ENCODE data around the gene TXNDC15. TPM values are rescaled to one million over a fixed set of nuclear protein-coding genes. Genes with fewer than 3 reads are reported as not detected.

TXNDC15 gene
- total and polyA plus RNA-seq, 2 of the 13 experiments (the other 11 are each of a cell fraction or from before 2014, with no cell fraction given): 22.2 to 49.9 TPM

GRCh38 chr5:134873987-134874830 lies at the start of gene TXNDC15 (continued):
- peak; percentile 92 for TF ChIP-seq ZNF350 (CRISPR knock-in tag; IDR thresholded peaks at IDR 0.05; ENCODE audit: borderline replicate concordance, low read depth)
- no peak for TF ChIP-seq REXO4 (CRISPR knock-in tag; IDR thresholded peaks at IDR 0.05; ENCODE audit: borderline replicate concordance)
- TF ChIP-seq ZNF552 (CRISPR knock-in tag; IDR thresholded peaks at IDR 0.05; ENCODE audit: borderline replicate concordance): no peak; the same call in 1 of the 2 replicates
- TF ChIP-seq AGO1 (IDR thresholded peaks at IDR 0.05; ENCODE audit: low read depth, low read length, poor library complexity, severe bottlenecking): peak; percentile 45
- TF ChIP-seq ZNF121 (CRISPR knock-in tag; IDR thresholded peaks at IDR 0.05): 0 out of 2 replicates have a peak, but pooled peaks have one; percentile 29
- TF ChIP-seq FOXO4 (CRISPR knock-in tag; conservative IDR thresholded peaks at IDR 0.05): 0 out of 2 replicates have a peak, but pooled peaks have one; percentile 93
- no peak for TF ChIP-seq ZNF775 (CRISPR knock-in tag; IDR thresholded peaks at IDR 0.05; ENCODE audit: borderline replicate concordance)
- 0 out of 2 replicates have a peak, but pooled peaks have one; percentile 30 for TF ChIP-seq ZSCAN5A (CRISPR knock-in tag; IDR thresholded peaks at IDR 0.05; ENCODE audit: borderline replicate concordance)
- TF ChIP-seq DZIP1 (CRISPR knock-in tag; IDR thresholded peaks at IDR 0.05): peak; percentile 90
- 0 out of 2 replicates have a peak, but pooled peaks have one; percentile 34 for TF ChIP-seq BATF2 (CRISPR knock-in tag; IDR thresholded peaks at IDR 0.05)
- TF ChIP-seq LCORL (IDR thresholded peaks at IDR 0.05): no peak
- TF ChIP-seq LCORL (CRISPR knock-in tag; IDR thresholded peaks at IDR 0.05): peak; percentile 82
- TF ChIP-seq ZNF251 (CRISPR knock-in tag; IDR thresholded peaks at IDR 0.05): no peak
- peak; percentile 52; the same call in 1 of the 2 replicates for TF ChIP-seq HDAC2 (CRISPR knock-in tag; IDR thresholded peaks at IDR 0.05)
- no peak for TF ChIP-seq ZNF562 (CRISPR knock-in tag; IDR thresholded peaks at IDR 0.05; ENCODE audit: borderline replicate concordance)
- TF ChIP-seq ZNF512B (CRISPR knock-in tag; IDR thresholded peaks at IDR 0.05; ENCODE audit: borderline replicate concordance): no peak
- no peak; the same call in 1 of the 2 replicates for TF ChIP-seq CREBL2 (CRISPR knock-in tag; IDR thresholded peaks at IDR 0.05; ENCODE audit: borderline replicate concordance)
- TF ChIP-seq REL (CRISPR knock-in tag; conservative IDR thresholded peaks at IDR 0.05): no peak

All from HepG2 (cell line).